Gastroesophageal sphincter (tissue), 4 donors: ENCODE data around the gene ZNF672. TPM values are rescaled to one million over a fixed set of nuclear protein-coding genes. Genes with fewer than 3 reads are reported as not detected.

ENCODE experiments used
- ATAC-seq: fragments of 150-250 bp; one replicate; pipeline ENCODE4 v1.9.1; 2016; ENCODE audit warnings: mild to moderate bottlenecking, moderate library complexity
- H3K27ac ChIP-seq, 4 donors: fragments of 200-600 bp; sonication (generic) in 3 of 4; 1 replicate in 3 of 4; 2 replicates in 1 of 4; pipeline ENCODE4 v1.5.1; 2016 to 2019
- H3K27me3 ChIP-seq: fragments of 200-600 bp; sonication (generic); one replicate; pipeline ENCODE4 v1.5.1; 2019
- H3K36me3 ChIP-seq, 2 donors: fragments of 200-600 bp; sonication (generic); one replicate each; pipeline ENCODE4 v1.5.1; 2019; ENCODE audit warnings: control low read depth in 1 of 2
- H3K4me1 ChIP-seq, 3 donors: fragments of 200-600 bp; sonication (generic); 1 replicate in 2 of 3; 2 replicates in 1 of 3; pipeline ENCODE4 v1.5.1; 2016 to 2019; ENCODE audit warnings: control low read depth in 2 of 3
- H3K4me3 ChIP-seq, 2 donors: fragments of 200-600 bp; sonication (generic); one replicate each; pipeline ENCODE4 v1.5.1; 2019; ENCODE audit warnings: mild to moderate bottlenecking in 1 of 2, moderate library complexity in 1 of 2
- H3K9me3 ChIP-seq, 3 donors: fragments of 200-600 bp; sonication (generic); one replicate each; pipeline ENCODE4 v1.5.1; 2017 to 2019; ENCODE audit warnings: control low read depth in 2 of 3
- CTCF ChIP-seq, 4 experiments: fragments of 200-600 bp in 2 of 4; fragments of 450-650 bp in 2 of 4; sonication (generic) in 1 of 4; IDR thresholded peaks; one replicate each; pipeline ENCODE4 v1.5.1; 2017 to 2019; ENCODE audit warnings: antibody characterized with exemption in 4 of 4, mild to moderate bottlenecking in 2 of 4, moderate library complexity in 2 of 4
- EP300 ChIP-seq: sonication (generic); formaldehyde crosslinking; IDR thresholded peaks from one replicate; pipeline ENCODE4 v1.6.1; 2017; ENCODE audit warnings: antibody characterized with exemption, mild to moderate bottlenecking
- POLR2A ChIP-seq, 2 donors: fragments of 450-650 bp; IDR thresholded peaks; one replicate each; pipeline ENCODE4 v1.6.1; 2017; ENCODE audit warnings: antibody characterized with exemption in 2 of 2, mild to moderate bottlenecking in 2 of 2, moderate library complexity in 1 of 2
- POLR2AphosphoS5 ChIP-seq: sonication (generic); formaldehyde crosslinking; IDR thresholded peaks from one replicate; pipeline ENCODE4 v1.6.1; 2017; ENCODE audit warnings: antibody characterized with exemption
- WGBS, 2 donors: methylation state at CpG; one replicate each; pipeline ENCODE4 v1.1.5; 2018; ENCODE audit warnings: low coverage in 1 of 2; 5-methylcytosine and 5-hydroxymethylcytosine counted together
- total RNA-seq, 4 donors: library from RNA; depleted of rRNA; stranded (reverse); fragments of >200 nt; gene quantifications; one replicate each; pipeline ENCODE4 v1.1.0, GENCODE V29; 2016

Gene ZNF672
- total RNA-seq, 4 donors from 2014 or later: 22.1 to 44.2 (median 34.3) TPM

GRCh38 chr1:248824301-248824700, 13.7 kb upstream of the ZNF672 start:
- H3K4me3 ChIP-seq: peak overlapping the region in 1 of 2 donors; percentile 81
- peaks cover 19 to 69% (median 48%) of the 10 kb centered on the region in 3 donors for H3K4me1 ChIP-seq
- H3K27ac ChIP-seq: peak overlapping the region in 2 of 4 donors; percentile 86 to 95

GRCh38 chr1:248824701-248825100, 13.3 kb upstream of the ZNF672 start:
- Histone ChIP-seq H3K4me3 (peak overlapping the region; percentile 81 to 93), H3K9me3 (no peaks in the 10 kb centered on the region), H3K27me3 (no peaks in the 10 kb centered on the region), H3K4me1 (peaks cover 19 to 66% (median 48%) of the 10 kb centered on the region in 3 donors), H3K36me3 (peaks cover 0 to 25% of the 10 kb centered on the region in 2 donors), H3K27ac (peak overlapping the region in 3 of 4 donors; percentile 86 to 95 (median 95))
- TF ChIP-seq POLR2AphosphoS5: no peak
- TF ChIP-seq EP300: no peak
- no peak for TF ChIP-seq CTCF (IDR thresholded peaks at IDR 0.05)
- TF ChIP-seq POLR2A (IDR thresholded peaks at IDR 0.05): no peak
- WGBS, 2 donors: 73% methylated on average over 2 of the region's 3 CpGs; no CpG with 5 or more reads in 1 of the 2 donors
- ATAC-seq: no peak

More at GRCh38 chr1:248824301-248824700, 13.7 kb upstream of the ZNF672 start:
- TF ChIP-seq POLR2AphosphoS5 (no peak), CTCF (IDR thresholded peaks at IDR 0.05) (no peak), POLR2A (IDR thresholded peaks at IDR 0.05) (no peak), EP300 (no peak)
- peaks cover 0 to 25% of the 10 kb centered on the region in 2 donors for H3K36me3 ChIP-seq
- ATAC-seq: no peak
- no peaks in the 10 kb centered on the region for H3K27me3 ChIP-seq
- no peaks in the 10 kb centered on the region for H3K9me3 ChIP-seq
- WGBS, 2 donors: 83 to 100% methylated on average over 1 of the region's 1 CpG

DNA sequence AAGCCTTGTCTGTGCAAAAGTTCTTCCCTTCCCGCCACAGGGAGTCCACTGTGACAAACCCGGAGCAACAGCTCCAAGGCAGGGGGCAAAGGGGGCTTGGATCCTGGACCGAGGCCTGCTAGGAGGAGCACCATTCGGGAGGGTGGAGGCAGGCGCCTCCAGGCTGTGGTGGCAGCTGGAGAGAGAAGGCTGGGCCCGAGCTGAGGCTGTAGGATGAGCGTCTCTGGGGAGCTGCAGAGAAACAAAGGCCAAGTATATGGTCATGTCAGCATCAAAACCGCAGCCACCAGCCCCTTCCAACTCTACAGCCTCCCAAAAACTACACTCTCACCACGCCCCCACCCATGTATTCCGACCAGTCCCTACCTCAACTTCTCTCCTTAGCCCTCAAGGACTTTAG, 12.9 kb upstream of the ZNF672 start:
- TF ChIP-seq POLR2AphosphoS5 (no peak), CTCF (IDR thresholded peaks at IDR 0.05) (no peak), EP300 (no peak), POLR2A (IDR thresholded peaks at IDR 0.05) (no peak)
- H3K27ac ChIP-seq: peak overlapping the region; percentile 83 to 95 (median 90)
- peaks cover 0 to 22% of the 10 kb centered on the region in 2 donors for H3K36me3 ChIP-seq
- H3K4me1 ChIP-seq: peaks cover 19 to 64% (median 48%) of the 10 kb centered on the region in 3 donors
- H3K9me3 ChIP-seq: no peaks in the 10 kb centered on the region
- 0% methylated on average over 2 to 4 of the region's 10 CpGs for WGBS, 2 donors
- peak overlapping the region; percentile 81 to 93 for H3K4me3 ChIP-seq
- ATAC-seq: no peak
- H3K27me3 ChIP-seq: no peaks in the 10 kb centered on the region

- peaks cover 0 to 18% of the 10 kb centered on the region in 2 donors for H3K36me3 ChIP-seq
- H3K9me3 ChIP-seq: no peaks in the 10 kb centered on the region
- H3K4me1 ChIP-seq: peaks cover 19 to 60% (median 48%) of the 10 kb centered on the region in 3 donors
- TF ChIP-seq CTCF (IDR thresholded peaks at IDR 0.05) (no peak), EP300 (no peak), POLR2A (IDR thresholded peaks at IDR 0.05) (peak in 1 of 2 donors; percentile 39), POLR2AphosphoS5 (peak; percentile 30)
- H3K27me3 ChIP-seq: no peaks in the 10 kb centered on the region
- WGBS, 2 donors: 1% methylated on average over 16 of the region's 18 CpGs; no CpG with 5 or more reads in 1 of the 2 donors
- H3K27ac ChIP-seq: peak overlapping the region; percentile 83 to 95 (median 90)
- peak; percentile 1 for ATAC-seq
- peak overlapping the region; percentile 81 to 93 for H3K4me3 ChIP-seq
Observed at GRCh38 chr1:248825573-248825908, 12.5 kb upstream of the ZNF672 start.
